IPS-18a (cell line): ENCODE data around the gene ABCB7.
"Not testable (repeated sequence)": the region's sequence is repeated elsewhere in the genome, so short reads cannot be mapped to it uniquely, and the experiment has no call there.

Experiments used
- H3K27ac ChIP-seq: one replicate; pipeline ENCODE4 v1.5.1; 2013; ENCODE audit warnings: low read length
- H3K27me3 ChIP-seq: one replicate; pipeline ENCODE4 v1.6.1; 2013; ENCODE audit warnings: mild to moderate bottlenecking, low read length; ENCODE audit not compliant: control insufficient read depth, insufficient read depth
- H3K36me3 ChIP-seq: one replicate; pipeline ENCODE4 v1.6.1; 2013; ENCODE audit warnings: low read depth, low read length; ENCODE audit not compliant: control insufficient read depth
- H3K4me1 ChIP-seq: one replicate; pipeline ENCODE4 v1.6.1; 2013; ENCODE audit warnings: low read depth, low read length; ENCODE audit not compliant: control insufficient read depth
- H3K4me3 ChIP-seq: one replicate; pipeline ENCODE4 v1.5.1; 2013; ENCODE audit warnings: low read length
- H3K9ac ChIP-seq: one replicate; pipeline ENCODE4 v1.6.1; 2013; ENCODE audit warnings: mild to moderate bottlenecking, low read length, moderate library complexity
- H3K9me3 ChIP-seq: one replicate; pipeline ENCODE4 v1.6.1; 2013; ENCODE audit warnings: low read depth, low read length; ENCODE audit not compliant: control insufficient read depth

ABCB7 gene

GRCh38 chrX:75132672-75133071, 23.4 kb downstream of the ABCB7 start:
- no peak overlapping the region for H3K4me3 ChIP-seq
- H3K27ac ChIP-seq = no peak overlapping the region
- no peaks in the 10 kb centered on the region for H3K36me3 ChIP-seq
- peaks cover 7% of the 10 kb centered on the region for H3K4me1 ChIP-seq
- no peak overlapping the region for H3K9ac ChIP-seq
- H3K9me3 ChIP-seq = peaks cover 10% of the 10 kb centered on the region
- H3K27me3 ChIP-seq = no peaks in the 10 kb centered on the region

- H3K9ac ChIP-seq = no peak overlapping the region
- H3K9me3 ChIP-seq = peaks cover 7% of the 10 kb centered on the region
These were observed 24.0 kb downstream of the ABCB7 start for GRCh38 chrX:75131973-75132627.

GRCh38 chrX:75129069-75129468, 27.0 kb downstream of the ABCB7 start:
- not testable (repeated sequence) for H3K27ac ChIP-seq, H3K4me3 ChIP-seq, H3K4me1 ChIP-seq, H3K36me3 ChIP-seq, H3K27me3 ChIP-seq, H3K9ac ChIP-seq
- H3K9me3 ChIP-seq = peaks cover 12% of the 10 kb centered on the region

More at GRCh38 chrX:75131973-75132627, 24.0 kb downstream of the ABCB7 start:
- Histone ChIP-seq H3K36me3 (no peaks in the 10 kb centered on the region), H3K4me1 (peaks cover 7% of the 10 kb centered on the region), H3K27ac (no peak overlapping the region), H3K27me3 (no peaks in the 10 kb centered on the region), H3K4me3 (no peak overlapping the region)

GRCh38 chrX:75118296-75118695, 37.8 kb downstream of the ABCB7 start:
- no peaks in the 10 kb centered on the region for H3K36me3 ChIP-seq

GRCh38 chrX:75115707-75116413, 40.2 kb downstream of the ABCB7 start:
- no peaks in the 10 kb centered on the region for H3K27me3 ChIP-seq
- no peak overlapping the region for H3K27ac ChIP-seq
- H3K9ac ChIP-seq = no peak overlapping the region
- peaks cover 2% of the 10 kb centered on the region for H3K4me1 ChIP-seq
- no peak overlapping the region for H3K4me3 ChIP-seq
- no peaks in the 10 kb centered on the region for H3K36me3 ChIP-seq
- H3K9me3 ChIP-seq = peaks cover 26% of the 10 kb centered on the region

More at GRCh38 chrX:75118296-75118695, 37.8 kb downstream of the ABCB7 start:
- Histone ChIP-seq H3K9me3 (peaks cover 26% of the 10 kb centered on the region), H3K4me3 (no peak overlapping the region), H3K4me1 (peaks cover 2% of the 10 kb centered on the region), H3K27ac (no peak overlapping the region), H3K27me3 (no peaks in the 10 kb centered on the region), H3K9ac (no peak overlapping the region)

GRCh38 chrX:75114638-75115037, 41.4 kb downstream of the ABCB7 start:
- H3K36me3 ChIP-seq = no peaks in the 10 kb centered on the region
- H3K9ac ChIP-seq = no peak overlapping the region
- H3K4me3 ChIP-seq = no peak overlapping the region
- no peak overlapping the region for H3K27ac ChIP-seq
- H3K27me3 ChIP-seq = no peaks in the 10 kb centered on the region
- peaks cover 2% of the 10 kb centered on the region for H3K4me1 ChIP-seq
- H3K9me3 ChIP-seq = peaks cover 24% of the 10 kb centered on the region

- Histone ChIP-seq H3K4me3 (no peak overlapping the region), H3K27ac (no peak overlapping the region), H3K9me3 (peaks cover 27% of the 10 kb centered on the region), H3K9ac (no peak overlapping the region), H3K36me3 (no peaks in the 10 kb centered on the region), H3K27me3 (no peaks in the 10 kb centered on the region), H3K4me1 (peaks cover 2% of the 10 kb centered on the region)
These were observed 42.4 kb downstream of the ABCB7 start for GRCh38 chrX:75113664-75114063.

GRCh38 chrX:75107863-75108509, 48.1 kb downstream of the ABCB7 start:
- H3K9me3 ChIP-seq = peaks cover 49% of the 10 kb centered on the region
- H3K27me3 ChIP-seq = no peaks in the 10 kb centered on the region
- no peak overlapping the region for H3K4me3 ChIP-seq
- no peak overlapping the region for H3K9ac ChIP-seq
- no peaks in the 10 kb centered on the region for H3K36me3 ChIP-seq
- peaks cover 4% of the 10 kb centered on the region for H3K4me1 ChIP-seq
- H3K27ac ChIP-seq = no peak overlapping the region

GRCh38 chrX:75106772-75107171, 49.3 kb downstream of the ABCB7 start:
- Histone ChIP-seq H3K4me1 (peaks cover 4% of the 10 kb centered on the region), H3K27ac (no peak overlapping the region), H3K9ac (no peak overlapping the region), H3K4me3 (no peak overlapping the region), H3K36me3 (no peaks in the 10 kb centered on the region), H3K9me3 (peaks cover 52% of the 10 kb centered on the region), H3K27me3 (no peaks in the 10 kb centered on the region)

GRCh38 chrX:75096331-75096730, 59.8 kb downstream of the ABCB7 start:
- Histone ChIP-seq H3K36me3 (no peaks in the 10 kb centered on the region), H3K9me3 (peaks cover 17% of the 10 kb centered on the region), H3K4me1 (no peaks in the 10 kb centered on the region), H3K27me3 (no peaks in the 10 kb centered on the region), H3K4me3 (no peak overlapping the region), H3K27ac (no peak overlapping the region), H3K9ac (no peak overlapping the region)

GRCh38 chrX:75086731-75087195, 69.3 kb downstream of the ABCB7 start:
- Histone ChIP-seq H3K27me3 (no peaks in the 10 kb centered on the region), H3K9me3 (peaks cover 13% of the 10 kb centered on the region), H3K9ac (no peak overlapping the region), H3K36me3 (no peaks in the 10 kb centered on the region), H3K27ac (no peak overlapping the region), H3K4me1 (no peaks in the 10 kb centered on the region), H3K4me3 (no peak overlapping the region)
